Esophagus mucosa (tissue), 1 donor: Measurements from ENCODE around the gene RPL6. TPM values are rescaled to one million over a fixed set of nuclear protein-coding genes. Genes with fewer than 3 reads are reported as not detected.

Experiments
- ATAC-seq: fragments of 200-7000 bp; cut with Tn5 transposase; one replicate; pipeline ENCODE4 v1.9.1; 2020
- total RNA-seq: library from RNA; stranded (reverse); gene quantifications from one replicate; pipeline ENCODE4 v1.2.4, GENCODE V29; 2023
- donor health status: DM: yes; HTN: yes; CAD: no.

The RPL6 gene
- total RNA-seq, 1 donor from 2014 or later = 1,486 TPM

- ATAC-seq = peak; percentile 76
Measured at GRCh38 chr12:112375105-112375504, 34.3 kb downstream of the RPL6 start.

GRCh38 chr12:112374166-112374740 lies 35.2 kb downstream of the RPL6 start:
- ATAC-seq = no peak

GRCh38 chr12:112370868-112371510 lies 38.4 kb downstream of the RPL6 start:
- no peak for ATAC-seq

- no peak for ATAC-seq
Measured at GRCh38 chr12:112370199-112370598, 39.2 kb downstream of the RPL6 start.

- ATAC-seq = no peak
Measured at GRCh38 chr12:112368856-112369255, 40.5 kb downstream of the RPL6 start.

GRCh38 chr12:112367965-112368364 lies 41.4 kb downstream of the RPL6 start:
- no peak for ATAC-seq

- no peak for ATAC-seq
Measured at GRCh38 chr12:112362310-112362709, 47.1 kb downstream of the RPL6 start.

GRCh38 chr12:112361271-112361670 lies 48.1 kb downstream of the RPL6 start:
- ATAC-seq = no peak

- no peak for ATAC-seq
Measured at GRCh38 chr12:112359290-112359689, 50.1 kb downstream of the RPL6 start.

- ATAC-seq = no peak
Measured at GRCh38 chr12:112357214-112357613, 52.2 kb downstream of the RPL6 start.

Other genes with a start within 250 kb of the RPL6 start
- 30.5 TPM for gene HECTD4, start 27.2 kb downstream of the RPL6 start, total RNA-seq
- 53.6 TPM for gene PTPN11, start 9.3 kb upstream of the RPL6 start, total RNA-seq